GM10266 (cell line): ENCODE results near the gene SMC1A.

ENCODE experiments used
- DNase-seq: peaks from one replicate; pipeline ENCODE4 v3.0.0; 2012; ENCODE audit errors: extremely low spot score
- TF ChIP-seq, protein P1 (sequence below): IDR thresholded peaks from 2 replicates; pipeline ENCODE4 v1.5.1; 2012; ENCODE audit warnings: mild to moderate bottlenecking, low read depth; ENCODE audit not compliant: control insufficient read depth, insufficient read depth; ENCODE audit errors: missing control alignments

The SMC1A gene

GRCh38 chrX:53362449-53362848 is 60.0 kb downstream of the SMC1A start:
- DNase-seq = no peak
- TF ChIP-seq, protein P1, sequence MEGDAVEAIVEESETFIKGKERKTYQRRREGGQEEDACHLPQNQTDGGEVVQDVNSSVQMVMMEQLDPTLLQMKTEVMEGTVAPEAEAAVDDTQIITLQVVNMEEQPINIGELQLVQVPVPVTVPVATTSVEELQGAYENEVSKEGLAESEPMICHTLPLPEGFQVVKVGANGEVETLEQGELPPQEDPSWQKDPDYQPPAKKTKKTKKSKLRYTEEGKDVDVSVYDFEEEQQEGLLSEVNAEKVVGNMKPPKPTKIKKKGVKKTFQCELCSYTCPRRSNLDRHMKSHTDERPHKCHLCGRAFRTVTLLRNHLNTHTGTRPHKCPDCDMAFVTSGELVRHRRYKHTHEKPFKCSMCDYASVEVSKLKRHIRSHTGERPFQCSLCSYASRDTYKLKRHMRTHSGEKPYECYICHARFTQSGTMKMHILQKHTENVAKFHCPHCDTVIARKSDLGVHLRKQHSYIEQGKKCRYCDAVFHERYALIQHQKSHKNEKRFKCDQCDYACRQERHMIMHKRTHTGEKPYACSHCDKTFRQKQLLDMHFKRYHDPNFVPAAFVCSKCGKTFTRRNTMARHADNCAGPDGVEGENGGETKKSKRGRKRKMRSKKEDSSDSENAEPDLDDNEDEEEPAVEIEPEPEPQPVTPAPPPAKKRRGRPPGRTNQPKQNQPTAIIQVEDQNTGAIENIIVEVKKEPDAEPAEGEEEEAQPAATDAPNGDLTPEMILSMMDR = no peak

GRCh38 chrX:53357799-53358530 is 64.5 kb downstream of the SMC1A start:
- TF ChIP-seq, protein P1 = no peak
- no peak for DNase-seq

- DNase-seq = no peak
- TF ChIP-seq, protein P1 = no peak
Observed at GRCh38 chrX:53356186-53356585, 66.3 kb downstream of the SMC1A start.

GRCh38 chrX:53354669-53355068 is 67.8 kb downstream of the SMC1A start:
- DNase-seq = no peak
- TF ChIP-seq, protein P1 = no peak

- TF ChIP-seq, protein P1 = no peak
- no peak for DNase-seq
Observed at GRCh38 chrX:53347948-53348347, 74.5 kb downstream of the SMC1A start.

- DNase-seq = no peak
- TF ChIP-seq, protein P1 = no peak
Observed at GRCh38 chrX:53340852-53341645, 81.4 kb downstream of the SMC1A start.

- DNase-seq = no peak
- TF ChIP-seq, protein P1 = no peak
Observed at GRCh38 chrX:53337101-53337500, 85.4 kb downstream of the SMC1A start.
